Neural progenitor cell (in vitro differentiated cells): ENCODE measurements around the gene MAP3K9. TPM values are rescaled to one million over a fixed set of nuclear protein-coding genes. Genes with fewer than 3 reads are reported as not detected.

Experiments
- DNase-seq: peaks from one replicate; pipeline ENCODE4 v3.0.0-alpha.2; 2016; ENCODE audit warnings: low spot score
- H2AFZ ChIP-seq: fragments of 200-600 bp; sonication (generic); replicated peaks from 2 replicates; pipeline ENCODE4 v1.6.1; 2016; ENCODE audit warnings: antibody characterized with exemption
- H3F3A ChIP-seq: fragments of 200-600 bp; sonication (generic); 2 replicates; pipeline ENCODE4 v1.6.1; 2016; ENCODE audit warnings: antibody characterized with exemption, low read depth
- H3K27ac ChIP-seq: fragments of 200-600 bp; sonication (generic); 2 replicates; pipeline ENCODE4 v1.5.1; 2016; ENCODE audit warnings: mild to moderate bottlenecking
- H3K27me3 ChIP-seq: fragments of 200-600 bp; sonication (generic); 2 replicates; pipeline ENCODE4 v1.6.1; 2016; ENCODE audit warnings: mild to moderate bottlenecking, moderate library complexity
- H3K36me3 ChIP-seq: fragments of 200-600 bp; sonication (generic); 2 replicates; pipeline ENCODE4 v1.5.1; 2016
- H3K4me1 ChIP-seq: fragments of 200-600 bp; sonication (generic); 2 replicates; pipeline ENCODE4 v1.6.1; 2016; ENCODE audit warnings: mixed run types
- H3K4me2 ChIP-seq: fragments of 200-600 bp; sonication (generic); 2 replicates; pipeline ENCODE4 v1.6.1; 2016
- H3K4me3 ChIP-seq: fragments of 200-600 bp; sonication (generic); 2 replicates; pipeline ENCODE4 v1.5.1; 2016
- H3K79me2 ChIP-seq: fragments of 200-600 bp; sonication (generic); 2 replicates; pipeline ENCODE4 v1.6.1; 2016; ENCODE audit warnings: low read depth
- H3K9ac ChIP-seq: fragments of 200-600 bp; sonication (generic); 2 replicates; pipeline ENCODE4 v1.6.1; 2016
- H3K9me3 ChIP-seq: fragments of 200-600 bp; sonication (generic); 2 replicates; pipeline ENCODE4 v1.5.1; 2016; ENCODE audit warnings: low read depth
- H4K20me1 ChIP-seq: fragments of 200-600 bp; sonication (generic); 2 replicates; pipeline ENCODE4 v1.6.1; 2016; ENCODE audit warnings: low read depth
- H3K27ac Mint-ChIP-seq: 3 replicates; pipeline ENCODE4 v1.8.0; 2021; ENCODE audit warnings: mixed read lengths
- H3K27me3 Mint-ChIP-seq: 2 replicates; pipeline ENCODE4 v1.8.0; 2022; ENCODE audit warnings: low read depth, mild to moderate bottlenecking, inconsistent platforms, moderate library complexity, mixed read lengths; ENCODE audit not compliant: insufficient read depth
- H3K36me3 Mint-ChIP-seq: 3 replicates; pipeline ENCODE4 v1.8.0; 2021; ENCODE audit warnings: mixed read lengths
- H3K4me1 Mint-ChIP-seq: 3 replicates; pipeline ENCODE4 v1.8.0; 2021; ENCODE audit warnings: mixed read lengths
- H3K4me3 Mint-ChIP-seq: 3 replicates; pipeline ENCODE4 v1.8.0; 2021; ENCODE audit warnings: mild to moderate bottlenecking, moderate library complexity, mixed read lengths
- H3K9me3 Mint-ChIP-seq: 3 replicates; pipeline ENCODE4 v1.8.0; 2020; ENCODE audit warnings: mixed read lengths
- CTCF ChIP-seq: fragments of 200-600 bp; sonication (generic); IDR thresholded peaks from 2 replicates; pipeline ENCODE4 v1.5.1; 2017; ENCODE audit warnings: antibody characterized with exemption, mild to moderate bottlenecking
- EZH2 ChIP-seq: fragments of 200-600 bp; sonication (generic); IDR thresholded peaks from 2 replicates; pipeline ENCODE4 v1.6.1; 2017; ENCODE audit warnings: antibody characterized with exemption, mild to moderate bottlenecking, moderate library complexity
- EZH2phosphoT487 ChIP-seq: fragments of 200-600 bp; sonication (generic); IDR thresholded peaks from 2 replicates; pipeline ENCODE4 v1.6.1; 2017; ENCODE audit warnings: antibody characterized with exemption
- total RNA-seq: library from RNA; depleted of rRNA; stranded (reverse); fragments of >200 nt; gene quantifications from 2 replicates; pipeline ENCODE4 v1.2.3, GENCODE V29; 2015; ENCODE audit warnings: low replicate concordance

Gene MAP3K9
- total RNA-seq, 1 donor from 2014 or later, result 14.9 TPM

- Mint-ChIP-seq H3K27me3 (no peaks in the 10 kb centered on the region), H3K36me3 (no peaks in the 10 kb centered on the region), H3K9me3 (no peaks in the 10 kb centered on the region), H3K4me3 (no peak overlapping the region), H3K27ac (peak overlapping the region; percentile 88), H3K4me1 (peaks cover 14% of the 10 kb centered on the region)
- Histone ChIP-seq H3K36me3 (no peaks in the 10 kb centered on the region), H2AFZ (peak overlapping the region; percentile 84), H4K20me1 (no peaks in the 10 kb centered on the region), H3K79me2 (no peaks in the 10 kb centered on the region), H3K4me1 (peaks cover 6% of the 10 kb centered on the region), H3K4me2 (no peak overlapping the region), H3K4me3 (no peak overlapping the region), H3K9ac (no peak overlapping the region), H3K27ac (no peak overlapping the region), H3K9me3 (no peaks in the 10 kb centered on the region), H3F3A (no peaks in the 10 kb centered on the region), H3K27me3 (no peaks in the 10 kb centered on the region)
- TF ChIP-seq CTCF (no peak), EZH2 (no peak), EZH2phosphoT487 (no peak)
- DNase-seq, result no peak
These were observed 96.2 kb downstream of the MAP3K9 start for GRCh38 chr14:70713096-70713495.

GRCh38 chr14:70711451-70711850 lies 97.9 kb downstream of the MAP3K9 start:
- Histone ChIP-seq H3K9me3 (no peaks in the 10 kb centered on the region), H3K79me2 (no peaks in the 10 kb centered on the region), H3F3A (no peaks in the 10 kb centered on the region), H3K4me1 (peaks cover 6% of the 10 kb centered on the region), H2AFZ (no peak overlapping the region), H4K20me1 (no peaks in the 10 kb centered on the region), H3K9ac (no peak overlapping the region), H3K4me2 (no peak overlapping the region), H3K4me3 (no peak overlapping the region), H3K27me3 (no peaks in the 10 kb centered on the region), H3K27ac (no peak overlapping the region), H3K36me3 (no peaks in the 10 kb centered on the region)
- TF ChIP-seq EZH2phosphoT487 (no peak), CTCF (no peak), EZH2 (no peak)
- Mint-ChIP-seq H3K9me3 (no peaks in the 10 kb centered on the region), H3K27me3 (no peaks in the 10 kb centered on the region), H3K4me1 (peaks cover 18% of the 10 kb centered on the region), H3K27ac (no peak overlapping the region), H3K4me3 (no peak overlapping the region), H3K36me3 (no peaks in the 10 kb centered on the region)
- no peak for DNase-seq

- Histone ChIP-seq H3K4me1 (peaks cover 6% of the 10 kb centered on the region), H4K20me1 (no peaks in the 10 kb centered on the region), H3K27ac (no peak overlapping the region), H3K4me3 (no peak overlapping the region), H3K9ac (no peak overlapping the region), H3K79me2 (no peaks in the 10 kb centered on the region), H3F3A (no peaks in the 10 kb centered on the region), H3K9me3 (no peaks in the 10 kb centered on the region), H3K36me3 (no peaks in the 10 kb centered on the region), H3K4me2 (no peak overlapping the region), H3K27me3 (no peaks in the 10 kb centered on the region), H2AFZ (no peak overlapping the region)
- Mint-ChIP-seq H3K27me3 (peaks cover 2% of the 10 kb centered on the region), H3K9me3 (no peaks in the 10 kb centered on the region), H3K27ac (peak overlapping the region; percentile 9), H3K4me3 (no peak overlapping the region), H3K36me3 (no peaks in the 10 kb centered on the region), H3K4me1 (peaks cover 21% of the 10 kb centered on the region)
- DNase-seq, result no peak
- no peak for TF ChIP-seq EZH2
- no peak for TF ChIP-seq CTCF
- no peak for TF ChIP-seq EZH2phosphoT487
These were observed 99.5 kb downstream of the MAP3K9 start for GRCh38 chr14:70709726-70710382.
